ENCODE data around the gene ZNF236. TPM values are rescaled to one million over a fixed set of nuclear protein-coding genes. Genes with fewer than 3 reads are reported as not detected.

ZNF236 gene
- total RNA-seq, 1 donor from 2014 or later, result 19.4 TPM

GRCh38 chr18:76955524-76956170 lies 133.3 kb downstream of the ZNF236 start:
- Mint-ChIP-seq H3K27me3 (ENCODE audit: unreplicated experiment) (peaks cover 4% of the 10 kb centered on the region), H3K4me1 (ENCODE audit: unreplicated experiment) (peaks cover 5% of the 10 kb centered on the region), H3K27ac (ENCODE audit: unreplicated experiment) (no peak overlapping the region), H3K9me3 (ENCODE audit: unreplicated experiment) (no peaks in the 10 kb centered on the region), H3K4me3 (ENCODE audit: unreplicated experiment) (no peak overlapping the region), H3K36me3 (ENCODE audit: low read depth, unreplicated experiment) (peaks cover 30% of the 10 kb centered on the region)
- TF ChIP-seq CTCF (IDR thresholded peaks at IDR 0.05; ENCODE audit: unreplicated experiment), result no peak
- no peak for DNase-seq (ENCODE audit: low spot score)

- peaks cover 4% of the 10 kb centered on the region for H3K27me3 Mint-ChIP-seq (ENCODE audit: unreplicated experiment)
- H3K4me3 Mint-ChIP-seq (ENCODE audit: unreplicated experiment), result no peak overlapping the region
- H3K4me1 Mint-ChIP-seq (ENCODE audit: unreplicated experiment), result peaks cover 5% of the 10 kb centered on the region
- TF ChIP-seq CTCF (IDR thresholded peaks at IDR 0.05; ENCODE audit: unreplicated experiment), result no peak
- H3K27ac Mint-ChIP-seq (ENCODE audit: unreplicated experiment), result no peak overlapping the region
- H3K9me3 Mint-ChIP-seq (ENCODE audit: unreplicated experiment), result no peaks in the 10 kb centered on the region
- peaks cover 36% of the 10 kb centered on the region for H3K36me3 Mint-ChIP-seq (ENCODE audit: low read depth, unreplicated experiment)
- no peak for DNase-seq (ENCODE audit: low spot score)
These were observed 134.3 kb downstream of the ZNF236 start for GRCh38 chr18:76956648-76957047.

- H3K4me1 Mint-ChIP-seq (ENCODE audit: unreplicated experiment), result peaks cover 5% of the 10 kb centered on the region
- peaks cover 45% of the 10 kb centered on the region for H3K36me3 Mint-ChIP-seq (ENCODE audit: low read depth, unreplicated experiment)
- H3K27ac Mint-ChIP-seq (ENCODE audit: unreplicated experiment), result no peak overlapping the region
- no peak for DNase-seq (ENCODE audit: low spot score)
- TF ChIP-seq CTCF (IDR thresholded peaks at IDR 0.05; ENCODE audit: unreplicated experiment), result no peak
- no peak overlapping the region for H3K4me3 Mint-ChIP-seq (ENCODE audit: unreplicated experiment)
- H3K27me3 Mint-ChIP-seq (ENCODE audit: unreplicated experiment), result peaks cover 4% of the 10 kb centered on the region
- no peaks in the 10 kb centered on the region for H3K9me3 Mint-ChIP-seq (ENCODE audit: unreplicated experiment)
These were observed 135.3 kb downstream of the ZNF236 start for GRCh38 chr18:76957384-76958355.

- no peaks in the 10 kb centered on the region for H3K9me3 Mint-ChIP-seq (ENCODE audit: unreplicated experiment)
- no peak for TF ChIP-seq CTCF (IDR thresholded peaks at IDR 0.05; ENCODE audit: unreplicated experiment)
- no peak for DNase-seq (ENCODE audit: low spot score)
- peaks cover 37% of the 10 kb centered on the region for H3K36me3 Mint-ChIP-seq (ENCODE audit: low read depth, unreplicated experiment)
- no peak overlapping the region for H3K4me3 Mint-ChIP-seq (ENCODE audit: unreplicated experiment)
- H3K27me3 Mint-ChIP-seq (ENCODE audit: unreplicated experiment), result peaks cover 4% of the 10 kb centered on the region
- H3K27ac Mint-ChIP-seq (ENCODE audit: unreplicated experiment), result peak overlapping the region; percentile 19
- H3K4me1 Mint-ChIP-seq (ENCODE audit: unreplicated experiment), result peaks cover 7% of the 10 kb centered on the region
These were observed 136.5 kb downstream of the ZNF236 start for GRCh38 chr18:76958692-76959341.

All from endothelial cell (in vitro differentiated cells).